ENCODE results near the gene CPPED1. TPM values are rescaled to one million over a fixed set of nuclear protein-coding genes. Genes with fewer than 3 reads are reported as not detected.

Gene CPPED1
- total RNA-seq, 1 donor from 2014 or later, result 26.1 TPM

Other genes starting within 250 kb of the CPPED1 start
- 0.20 TPM for gene SHISA9, start 97.7 kb upstream of the CPPED1 start, total RNA-seq